ENCODE data around the gene AKAP6.

AKAP6 gene

DNA sequence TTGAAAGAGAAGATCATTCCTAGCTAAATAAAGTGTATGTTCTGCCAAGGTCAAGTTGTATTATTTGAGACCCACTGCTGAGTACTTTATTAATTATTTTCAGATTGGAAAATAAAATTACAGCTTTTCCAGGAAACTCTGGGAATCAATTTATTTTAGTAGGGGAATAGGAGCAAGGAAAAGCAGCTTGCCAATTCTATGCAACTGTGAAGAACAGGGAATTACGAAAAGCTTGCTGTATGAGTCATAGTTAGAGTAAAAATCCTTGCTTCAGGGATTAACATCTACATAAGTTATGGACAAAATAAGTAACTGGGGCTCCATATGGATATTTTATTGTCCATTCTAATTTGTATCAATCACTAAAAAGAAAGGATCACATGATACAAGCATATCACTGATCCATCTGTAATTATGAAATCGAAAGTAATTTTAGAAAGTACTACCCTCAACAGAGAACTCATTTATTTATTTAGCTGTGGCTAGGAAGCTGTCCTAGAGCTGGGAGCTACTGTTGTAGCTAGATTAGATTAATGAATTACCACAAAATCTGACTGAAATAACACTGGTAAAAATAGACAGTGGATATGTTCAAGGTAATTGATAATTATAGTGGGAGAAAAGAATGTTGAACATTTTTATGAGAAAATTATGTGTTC, 306.1 kb downstream of the AKAP6 start:
- no peak for DNase-seq (ENCODE audit: low read depth)
- TF ChIP-seq, protein P1, sequence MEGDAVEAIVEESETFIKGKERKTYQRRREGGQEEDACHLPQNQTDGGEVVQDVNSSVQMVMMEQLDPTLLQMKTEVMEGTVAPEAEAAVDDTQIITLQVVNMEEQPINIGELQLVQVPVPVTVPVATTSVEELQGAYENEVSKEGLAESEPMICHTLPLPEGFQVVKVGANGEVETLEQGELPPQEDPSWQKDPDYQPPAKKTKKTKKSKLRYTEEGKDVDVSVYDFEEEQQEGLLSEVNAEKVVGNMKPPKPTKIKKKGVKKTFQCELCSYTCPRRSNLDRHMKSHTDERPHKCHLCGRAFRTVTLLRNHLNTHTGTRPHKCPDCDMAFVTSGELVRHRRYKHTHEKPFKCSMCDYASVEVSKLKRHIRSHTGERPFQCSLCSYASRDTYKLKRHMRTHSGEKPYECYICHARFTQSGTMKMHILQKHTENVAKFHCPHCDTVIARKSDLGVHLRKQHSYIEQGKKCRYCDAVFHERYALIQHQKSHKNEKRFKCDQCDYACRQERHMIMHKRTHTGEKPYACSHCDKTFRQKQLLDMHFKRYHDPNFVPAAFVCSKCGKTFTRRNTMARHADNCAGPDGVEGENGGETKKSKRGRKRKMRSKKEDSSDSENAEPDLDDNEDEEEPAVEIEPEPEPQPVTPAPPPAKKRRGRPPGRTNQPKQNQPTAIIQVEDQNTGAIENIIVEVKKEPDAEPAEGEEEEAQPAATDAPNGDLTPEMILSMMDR (IDR thresholded peaks at IDR 0.05; ENCODE audit: insufficient read depth, low read depth, low read length, missing control alignments) = no peak
- no peak overlapping the region for H3K4me3 ChIP-seq (ENCODE audit: low read depth, low read length)

DNA sequence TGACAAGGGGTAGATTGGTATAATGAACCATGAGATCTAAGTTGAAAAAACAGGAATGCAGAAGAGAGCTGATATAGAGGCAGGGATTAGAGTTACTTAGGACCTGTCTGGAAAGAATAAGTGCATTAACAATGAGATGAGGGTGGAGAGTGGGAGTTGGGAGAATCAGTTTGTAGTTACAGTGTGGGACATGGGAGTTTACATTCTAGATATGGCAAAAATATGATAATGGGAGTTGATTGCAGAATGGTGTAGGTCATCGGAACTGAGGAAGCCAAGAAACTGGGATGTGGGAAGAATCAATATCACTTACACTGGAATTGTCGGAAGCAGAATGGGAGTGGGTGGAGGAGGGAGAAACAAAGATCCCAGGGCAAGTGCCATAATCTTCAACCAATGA, 308.5 kb downstream of the AKAP6 start:
- DNase-seq (ENCODE audit: low read depth) = no peak

DNA sequence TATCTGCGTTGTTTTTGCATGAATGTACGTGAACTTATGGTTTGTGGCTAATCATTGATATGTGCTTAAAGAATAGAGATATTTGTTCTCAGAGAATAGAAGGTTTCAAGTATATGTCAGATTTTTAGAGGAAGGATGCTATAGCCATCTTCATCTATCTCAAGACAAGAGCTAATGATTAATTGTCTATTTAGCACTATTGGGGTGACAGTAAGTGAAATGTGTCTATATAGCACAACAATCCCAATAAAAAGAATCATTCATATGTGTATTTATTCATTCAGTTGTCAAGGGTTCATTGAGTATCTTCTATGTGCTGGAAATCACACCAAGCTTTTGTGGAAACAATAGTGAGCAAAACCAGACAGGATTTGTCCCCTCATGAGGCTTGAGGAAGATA, 310.1 kb downstream of the AKAP6 start:
- TF ChIP-seq, protein P1 (IDR thresholded peaks at IDR 0.05; ENCODE audit: insufficient read depth, low read depth, low read length, missing control alignments) = no peak

More for the DNA sequence above, 308.5 kb downstream of the AKAP6 start:
- H3K4me3 ChIP-seq (ENCODE audit: low read depth, low read length) = no peak overlapping the region
- TF ChIP-seq, protein P1 (IDR thresholded peaks at IDR 0.05; ENCODE audit: insufficient read depth, low read depth, low read length, missing control alignments) = no peak

DNA sequence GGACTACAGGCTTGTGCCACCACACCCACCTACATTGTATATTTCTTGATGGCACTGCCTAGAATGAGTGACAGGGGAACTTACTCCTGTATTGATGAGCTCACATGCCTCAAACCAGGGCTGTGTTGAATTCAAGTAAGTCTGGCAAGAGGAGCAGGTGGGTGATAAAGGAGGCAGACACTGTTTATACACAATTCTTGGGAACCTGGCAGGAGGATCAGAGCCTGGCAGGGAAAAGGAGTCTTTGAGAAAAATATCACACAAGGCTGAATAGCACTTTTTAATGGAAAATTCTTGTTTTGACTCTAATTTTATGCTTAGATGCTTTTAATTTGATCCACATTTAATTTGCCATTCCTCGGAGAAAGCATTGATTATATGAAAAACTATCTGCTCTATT, 316.5 kb downstream of the AKAP6 start:
- no peak overlapping the region for H3K4me3 ChIP-seq (ENCODE audit: low read depth, low read length)
- DNase-seq (ENCODE audit: low read depth) = no peak
- TF ChIP-seq, protein P1 (IDR thresholded peaks at IDR 0.05; ENCODE audit: insufficient read depth, low read depth, low read length, missing control alignments) = no peak

More for the DNA sequence above, 310.1 kb downstream of the AKAP6 start:
- no peak overlapping the region for H3K4me3 ChIP-seq (ENCODE audit: low read depth, low read length)
- DNase-seq (ENCODE audit: low read depth) = no peak

DNA sequence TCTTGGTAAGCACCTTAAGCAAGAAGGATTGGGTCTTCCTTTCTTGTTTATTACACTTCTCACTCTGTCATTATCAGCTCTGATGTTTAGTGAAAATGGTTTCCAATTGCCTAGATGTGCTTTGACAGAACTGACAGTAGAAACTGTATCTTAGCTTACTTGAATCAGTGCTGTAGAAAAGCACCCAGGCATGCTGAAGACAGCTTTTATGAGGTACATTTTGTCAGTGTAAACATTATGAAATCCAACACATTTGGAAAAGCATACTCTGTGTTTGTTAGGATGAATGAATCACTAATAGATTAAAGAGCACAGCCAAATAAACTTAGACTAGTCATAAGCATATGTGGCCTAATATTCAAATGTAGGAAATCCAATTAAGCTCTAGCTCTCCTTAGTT, 319.3 kb downstream of the AKAP6 start:
- no peak for DNase-seq (ENCODE audit: low read depth)
- no peak overlapping the region for H3K4me3 ChIP-seq (ENCODE audit: low read depth, low read length)
- TF ChIP-seq, protein P1 (IDR thresholded peaks at IDR 0.05; ENCODE audit: insufficient read depth, low read depth, low read length, missing control alignments) = no peak

DNA sequence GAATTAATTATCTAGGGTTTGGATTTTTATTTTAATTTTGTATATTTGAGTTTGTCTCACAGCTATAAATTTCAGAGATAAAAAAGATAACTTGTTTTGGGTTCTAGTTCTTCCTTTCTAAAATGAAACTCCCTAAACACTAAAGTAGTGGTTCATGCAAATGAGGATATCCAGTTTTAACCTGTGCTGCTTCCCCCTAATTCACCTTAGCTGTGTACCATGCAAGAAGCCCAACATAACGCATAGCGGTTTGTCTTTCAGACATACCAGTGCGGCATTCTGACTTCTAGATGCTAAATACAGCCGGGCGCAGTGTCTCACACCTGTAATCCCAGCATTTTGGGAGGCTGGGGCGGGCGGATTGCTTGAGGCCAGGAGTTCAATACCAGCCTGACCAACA, 320.9 kb downstream of the AKAP6 start:
- DNase-seq (ENCODE audit: low read depth) = peak; percentile 16
- TF ChIP-seq, protein P1 (IDR thresholded peaks at IDR 0.05; ENCODE audit: insufficient read depth, low read depth, low read length, missing control alignments) = no peak
- no peak overlapping the region for H3K4me3 ChIP-seq (ENCODE audit: low read depth, low read length)

DNA sequence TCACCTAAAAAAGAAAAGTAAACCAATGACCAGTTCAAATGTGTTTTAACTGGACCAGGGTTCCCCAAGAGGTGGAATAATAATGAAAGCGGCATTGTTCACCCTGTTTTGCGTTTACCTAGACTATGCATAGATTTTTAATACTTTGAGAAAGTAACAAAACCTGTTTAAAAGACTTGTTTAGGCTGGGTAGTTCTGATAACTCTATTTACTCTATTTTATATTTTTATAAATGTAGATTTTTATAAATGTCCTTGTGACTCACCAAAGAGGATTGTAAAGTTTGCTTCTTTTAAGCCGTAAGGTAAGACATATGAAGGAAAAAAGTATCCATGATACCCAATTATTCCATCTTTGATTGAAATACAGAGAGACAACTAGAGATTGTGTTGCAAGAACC, 321.6 kb downstream of the AKAP6 start:
- no peak for DNase-seq (ENCODE audit: low read depth)
- no peak overlapping the region for H3K4me3 ChIP-seq (ENCODE audit: low read depth, low read length)
- TF ChIP-seq, protein P1 (IDR thresholded peaks at IDR 0.05; ENCODE audit: insufficient read depth, low read depth, low read length, missing control alignments) = no peak

Measured in GM12865 (cell line).